AG20443 (cell line): ENCODE results near the gene TMEM9.

ENCODE experiments used
- DNase-seq: peaks from one replicate; pipeline ENCODE4 v3.0.0; 2012; ENCODE audit warnings: low spot score, mixed read lengths

The TMEM9 gene

GRCh38 chr1:201126832-201127754 is 27.2 kb downstream of the TMEM9 start, which contains the start of gene ASCL5:
Gene ASCL5, minus strand, starts transcription at chr1:201127184. Its CDS starts 11,812 bp downstream, at chr1:201115372.
- peak; percentile 41 for DNase-seq

DNA sequence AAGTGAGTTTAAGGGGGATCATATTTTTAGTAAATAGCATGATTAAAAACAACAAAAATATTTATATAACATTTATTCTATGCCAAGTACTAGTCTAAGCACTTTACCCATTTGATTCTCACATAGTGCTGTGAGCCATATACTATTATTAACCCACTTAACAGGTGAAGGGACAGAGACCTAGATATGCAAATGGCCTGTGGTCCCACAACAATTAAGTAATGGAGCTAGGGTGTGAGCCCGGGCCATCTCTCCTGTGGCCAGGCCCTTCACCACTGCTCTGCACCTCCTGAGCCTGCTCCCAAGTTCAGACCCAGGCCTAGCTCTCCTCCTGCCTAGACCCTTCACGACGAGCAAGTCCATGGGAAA is 27.8 kb downstream of the TMEM9 start:
- DNase-seq = no peak

DNA sequence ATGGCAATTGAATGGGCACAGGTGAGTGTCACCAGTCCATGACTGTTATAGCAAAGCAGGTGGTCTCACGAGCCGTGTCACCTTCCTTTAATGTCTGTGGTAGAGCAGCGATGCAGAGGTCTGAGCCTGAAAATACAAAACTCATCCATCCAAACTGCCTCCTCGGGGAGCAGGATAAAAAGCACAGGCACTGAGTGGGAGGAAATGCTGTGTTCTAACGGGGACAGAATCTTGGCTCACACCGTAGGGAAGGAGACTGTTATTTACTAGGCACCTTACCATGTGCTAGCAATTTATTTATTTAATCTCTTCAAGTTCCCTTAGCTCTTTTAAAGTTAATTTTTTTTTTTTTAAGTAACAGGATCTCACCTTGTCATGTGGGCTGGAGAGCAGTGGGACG is 28.5 kb downstream of the TMEM9 start:
- no peak for DNase-seq

DNA sequence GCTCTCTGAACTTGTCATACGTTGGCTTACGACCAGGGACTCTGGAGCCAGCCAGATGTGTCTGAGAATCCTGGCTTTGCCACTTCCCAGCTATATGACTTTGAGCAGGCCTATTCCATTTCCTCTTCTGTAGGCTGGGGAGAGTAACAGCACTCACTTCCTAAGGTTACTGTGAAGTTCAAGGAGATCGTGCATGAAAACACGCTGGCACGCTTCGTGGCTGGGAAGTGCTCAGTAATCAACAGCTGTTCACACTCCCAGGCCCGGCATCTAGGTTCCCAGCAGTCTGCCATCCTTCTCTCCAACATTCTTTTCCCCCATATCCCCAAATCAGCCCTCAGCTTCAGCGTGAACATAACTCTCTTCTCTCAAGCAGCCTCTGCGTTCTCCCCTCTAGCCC is 29.3 kb downstream of the TMEM9 start:
- DNase-seq = no peak

GRCh38 chr1:201123866-201124265 is 30.4 kb downstream of the TMEM9 start:
- no peak for DNase-seq

GRCh38 chr1:201122321-201122957 is 31.8 kb downstream of the TMEM9 start:
- no peak for DNase-seq

DNA sequence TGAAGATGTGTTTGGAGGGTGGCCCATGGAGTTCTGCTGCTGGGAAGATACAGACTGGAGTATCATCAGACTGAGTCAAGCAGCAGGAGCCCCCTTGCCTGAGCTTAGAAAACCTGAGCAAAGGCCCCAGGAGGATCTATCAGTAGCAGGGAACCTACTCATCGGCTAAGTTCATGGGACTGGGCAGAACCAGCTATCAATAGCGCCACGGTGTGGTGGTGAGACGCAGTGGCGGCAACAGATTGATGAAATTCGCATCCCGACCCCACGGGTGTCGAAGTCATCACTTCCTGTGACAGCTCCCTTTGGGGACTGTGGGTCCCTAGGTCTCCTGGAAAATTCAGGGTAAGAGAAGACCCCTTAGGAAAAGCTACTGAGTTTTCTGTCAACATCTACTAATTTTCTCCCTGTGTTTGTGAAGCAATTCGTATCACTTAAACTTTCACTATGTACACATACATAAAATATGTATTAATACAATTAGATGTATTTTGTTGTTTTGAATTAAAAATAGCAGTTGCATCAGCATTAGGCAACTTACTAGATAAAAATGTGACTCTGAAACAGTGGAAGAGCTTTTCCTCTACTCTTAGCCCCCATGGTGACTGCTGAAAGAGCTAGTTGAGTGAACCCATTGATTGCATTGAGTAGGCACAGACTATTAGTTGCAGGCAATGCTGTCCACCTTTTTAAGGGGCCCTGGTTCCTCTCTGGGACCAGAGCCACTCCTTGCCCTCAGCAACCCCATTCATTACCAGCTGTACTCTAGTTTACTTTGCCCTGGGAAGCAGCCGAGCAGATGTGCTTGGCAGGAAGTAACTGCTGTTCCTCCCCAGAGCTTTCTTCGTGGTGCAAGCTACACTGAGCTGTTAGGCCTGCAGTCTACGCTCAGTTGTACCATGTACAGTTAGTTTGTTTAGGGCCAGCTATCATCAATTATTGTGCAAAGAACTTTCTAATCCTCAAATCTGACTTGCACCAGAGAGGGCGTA is 34.8 kb downstream of the TMEM9 start:
- DNase-seq = peak; percentile 62

GRCh38 chr1:201116091-201116490 is 38.2 kb downstream of the TMEM9 start:
- DNase-seq = no peak

GRCh38 chr1:201115390-201115937 is 38.8 kb downstream of the TMEM9 start:
- DNase-seq = no peak

DNA sequence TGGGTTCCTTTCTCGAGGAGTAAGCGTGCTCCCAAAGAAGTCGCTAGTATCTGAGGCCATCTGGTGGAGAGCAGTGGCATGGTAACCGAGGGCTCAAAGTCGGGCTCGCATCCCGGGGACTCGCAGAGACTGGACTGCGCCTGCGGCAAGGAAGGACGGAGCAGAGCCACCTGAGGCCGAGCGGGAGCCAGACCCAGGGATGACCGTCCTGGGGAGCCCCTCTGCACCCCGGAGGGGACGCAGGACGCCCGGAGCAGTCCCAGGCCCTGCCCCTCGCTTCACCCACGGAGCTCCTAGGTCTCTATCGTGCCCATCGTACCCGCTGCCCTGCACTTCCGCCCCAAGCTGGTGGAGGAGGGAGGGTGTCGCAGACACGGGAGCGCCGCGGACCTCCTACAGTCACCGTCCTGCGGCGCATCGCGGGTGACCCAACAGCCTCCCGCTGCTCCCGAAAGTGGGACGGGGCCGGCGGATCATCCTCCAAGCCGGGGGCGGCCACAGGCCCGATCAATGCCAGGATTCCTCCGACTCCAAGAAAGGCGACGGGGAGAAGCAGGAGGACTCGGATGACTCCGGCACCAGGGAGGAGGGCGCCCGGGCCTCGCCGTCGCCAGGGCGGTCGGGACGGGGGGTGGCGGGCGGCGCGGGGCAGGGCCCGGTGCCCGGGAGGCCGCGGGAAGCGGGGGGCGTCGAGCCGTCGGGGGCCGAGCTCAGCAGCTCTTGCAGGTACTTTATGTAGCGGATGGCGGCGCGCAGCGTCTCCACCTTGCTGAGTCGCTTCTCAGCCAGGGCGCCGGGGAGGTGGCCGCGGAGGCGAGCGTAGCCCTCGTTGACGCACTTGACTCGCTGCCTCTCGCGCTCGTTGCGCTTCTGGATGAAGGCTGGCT is 39.8 kb downstream of the TMEM9 start:
- peak; percentile 96 for DNase-seq

DNA sequence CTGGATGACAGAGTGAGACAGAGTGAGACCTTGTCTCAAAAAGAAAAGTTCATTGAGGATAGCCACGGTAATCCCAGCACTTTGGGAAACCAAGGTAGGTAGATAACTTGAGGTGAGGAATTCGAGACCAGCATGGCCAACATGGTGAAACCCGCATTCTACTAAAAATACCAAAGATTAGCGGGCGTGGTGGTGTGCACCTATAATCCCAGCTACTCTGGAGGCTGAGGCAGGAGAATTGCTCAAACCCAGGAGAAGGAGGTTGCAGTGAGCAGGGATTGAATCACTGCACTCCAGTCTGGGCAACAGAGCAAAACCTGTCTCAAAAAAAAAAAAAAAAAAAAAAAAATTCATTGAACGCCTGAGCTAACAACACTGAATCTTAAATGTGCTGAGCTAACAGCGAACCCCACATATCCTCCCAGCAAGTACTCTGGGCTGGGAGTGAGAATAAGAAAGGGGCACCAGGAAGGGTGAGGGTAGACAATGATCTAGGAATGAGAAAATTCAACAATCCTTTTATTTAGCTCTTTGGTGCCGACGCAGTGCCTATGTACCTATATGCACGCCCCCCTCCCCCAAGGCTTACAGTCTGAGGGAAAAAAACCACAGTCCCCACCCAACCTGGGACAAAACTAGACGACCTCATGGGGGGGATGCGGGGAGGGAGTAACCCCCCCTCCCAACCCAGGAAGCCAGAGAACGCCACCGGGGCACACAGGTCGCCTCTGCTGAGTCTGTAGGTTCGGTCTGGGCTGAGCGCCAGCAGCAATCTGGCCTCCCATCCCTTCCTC is 40.6 kb downstream of the TMEM9 start:
- DNase-seq = no peak

DNA sequence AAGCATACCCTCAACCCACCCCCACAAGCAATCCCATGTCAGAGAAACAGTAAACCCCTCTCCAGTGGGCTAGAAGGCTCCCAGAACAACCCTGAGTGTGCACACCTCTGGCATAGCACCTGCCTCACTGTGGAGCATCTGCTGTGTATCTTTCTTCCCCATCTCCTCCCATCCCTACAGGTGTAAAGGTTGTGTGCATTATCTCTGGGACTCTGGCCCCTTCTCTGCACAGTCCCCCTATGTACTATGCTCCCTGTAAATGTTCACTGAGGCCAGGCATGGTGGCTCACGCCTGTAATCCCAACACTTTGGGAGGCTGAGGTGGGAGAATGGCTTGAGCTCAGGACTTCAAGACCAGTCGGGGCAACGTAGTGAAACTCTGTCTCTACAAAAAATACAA is 41.3 kb downstream of the TMEM9 start:
- no peak for DNase-seq

DNA sequence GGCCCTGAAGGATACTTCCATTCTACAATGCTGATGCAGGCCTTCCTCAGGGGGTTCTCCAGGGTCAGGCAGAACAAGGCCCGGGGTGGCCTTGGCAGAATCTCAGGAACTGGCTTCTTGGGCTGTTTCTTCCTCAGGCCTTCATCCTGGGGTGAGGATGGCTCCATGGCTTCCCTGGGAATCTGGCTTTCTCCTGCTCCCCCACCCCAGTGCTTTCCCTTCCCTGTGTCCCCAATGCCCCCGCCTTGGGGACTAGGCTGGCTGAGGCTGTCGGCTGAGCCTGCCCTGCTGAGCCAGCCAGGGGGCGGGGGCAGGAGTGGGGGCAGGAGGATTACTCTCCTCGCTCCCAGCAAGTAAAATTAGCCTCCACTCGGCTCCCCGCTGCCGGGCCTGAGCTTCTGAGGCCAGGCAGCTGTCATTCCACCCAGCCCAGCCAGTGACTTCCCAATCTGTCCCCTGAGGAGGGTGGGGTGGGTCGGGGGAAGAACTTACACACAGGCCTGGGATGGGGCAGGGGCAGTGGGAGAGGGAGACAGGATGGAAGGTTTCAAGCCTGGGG is 42.0 kb downstream of the TMEM9 start, which contains the start of gene CACNA1S:
Gene CACNA1S (minus strand): TSS at position 254 of the 559 bp plus-strand sequence. CDS start 87 bp downstream, at position 167.
- DNase-seq = no peak

DNA sequence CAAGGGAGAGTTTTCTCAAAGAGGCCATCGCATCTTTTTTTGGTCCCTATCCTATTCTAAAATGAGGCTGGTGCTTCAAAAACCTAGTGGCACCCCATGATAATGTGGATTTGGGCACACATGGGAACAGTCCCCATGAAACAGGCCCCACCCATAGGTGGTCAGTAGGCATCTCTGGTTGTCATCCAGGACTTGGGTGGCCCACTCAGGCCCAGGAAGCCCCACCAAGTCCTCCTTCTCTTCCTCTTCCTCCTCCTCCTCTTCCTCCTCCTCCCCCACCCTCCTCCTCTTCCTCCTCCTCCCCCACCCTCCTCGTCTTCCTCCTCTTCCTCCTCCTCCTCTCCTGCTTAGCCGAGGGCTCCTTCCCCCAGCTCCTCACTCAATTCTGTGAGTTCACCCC is 42.6 kb downstream of the TMEM9 start:
- no peak for DNase-seq

DNA sequence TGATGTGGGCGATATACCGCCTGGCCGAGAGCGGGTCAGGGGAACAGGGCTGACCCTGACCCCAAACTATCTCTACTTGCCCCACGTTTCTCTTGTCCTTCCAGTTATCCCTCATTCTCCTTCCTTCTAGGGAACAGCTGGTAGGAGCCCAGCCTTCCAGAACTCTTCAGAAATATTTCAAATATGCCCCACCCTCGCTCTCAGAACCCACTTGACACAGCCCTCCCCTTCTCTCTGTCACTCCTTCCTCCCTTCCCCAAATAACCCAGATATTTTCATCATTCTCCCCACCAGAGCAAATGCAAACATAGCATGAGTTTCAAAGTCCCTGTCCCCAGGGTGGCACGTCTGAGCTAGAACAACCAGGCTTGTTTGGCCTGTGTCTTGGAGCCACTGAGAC is 43.1 kb downstream of the TMEM9 start:
- no peak for DNase-seq

DNA sequence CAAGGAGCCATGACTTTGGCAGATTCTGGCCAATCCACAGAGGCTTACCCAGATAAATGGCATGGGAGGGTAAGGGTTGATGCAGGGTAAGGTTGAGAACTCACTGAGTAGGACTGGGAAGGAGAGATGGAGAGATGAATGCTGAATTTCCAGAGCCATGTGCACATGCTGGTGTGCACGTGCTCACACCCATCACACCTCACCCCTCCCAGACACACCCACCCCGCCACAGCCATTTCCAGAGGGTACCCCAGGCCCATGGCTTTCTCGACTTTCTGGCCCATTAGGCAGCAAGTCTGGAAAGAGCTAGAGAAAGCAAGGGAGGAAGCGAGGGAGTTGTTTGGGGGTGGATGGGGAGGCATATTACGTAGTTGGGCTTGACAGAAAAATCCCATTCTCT is 43.7 kb downstream of the TMEM9 start:
- no peak for DNase-seq

GRCh38 chr1:201110138-201110537 is 44.1 kb downstream of the TMEM9 start:
- no peak for DNase-seq

DNA sequence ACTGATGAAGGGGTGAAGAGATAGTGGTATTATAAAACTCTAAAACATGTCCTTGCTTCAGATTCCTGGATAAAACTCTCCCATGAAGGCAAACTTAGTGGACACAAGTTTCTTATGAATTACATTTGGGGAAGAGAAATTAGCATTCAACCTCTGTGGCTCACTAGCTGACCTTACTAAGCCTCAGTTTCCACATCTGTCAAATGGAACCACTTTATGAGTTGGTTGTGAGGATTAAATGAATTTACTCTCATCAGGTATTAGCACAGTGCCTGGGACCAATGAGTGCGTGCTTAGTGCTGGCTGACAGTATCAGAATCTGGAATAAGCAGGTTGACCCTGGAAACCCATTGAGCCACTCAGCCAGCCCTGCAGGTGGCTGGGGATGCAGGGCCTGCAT is 44.6 kb downstream of the TMEM9 start:
- DNase-seq = no peak

- DNase-seq = no peak
Observed at GRCh38 chr1:201108614-201109013, 45.7 kb downstream of the TMEM9 start.

DNA sequence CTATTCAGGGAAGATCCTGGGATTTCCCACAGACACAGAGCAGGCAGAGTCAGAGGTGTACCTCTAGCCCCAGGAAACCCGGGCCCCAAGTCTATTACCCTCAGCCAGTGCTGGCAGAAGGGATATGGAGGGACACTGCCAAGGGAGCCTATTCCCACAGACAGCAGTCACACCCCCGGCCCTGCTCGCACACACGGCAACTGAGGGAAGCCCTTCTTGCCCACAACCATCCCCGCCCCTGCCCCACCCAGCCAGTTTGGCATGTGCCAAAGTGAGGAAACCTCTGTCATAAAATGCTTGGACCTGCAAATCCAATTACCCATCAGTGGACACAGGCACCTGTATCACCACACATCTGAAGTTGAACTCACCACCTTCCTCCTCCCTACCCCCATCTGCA is 48.6 kb downstream of the TMEM9 start:
- no peak for DNase-seq
